Nephron progenitor cell (in vitro differentiated cells): Measurements from ENCODE around the gene KRTAP10-7.

Source experiments
- DNase-seq: peaks from one replicate; pipeline ENCODE4 v3.0.0; 2021
- H3K27ac Mint-ChIP-seq: 2 replicates; pipeline ENCODE4 v1.8.0; 2021; ENCODE audit warnings: mild to moderate bottlenecking, moderate library complexity, mixed read lengths
- H3K27me3 Mint-ChIP-seq: 2 replicates; pipeline ENCODE4 v1.8.0; 2021; ENCODE audit warnings: mild to moderate bottlenecking, low read depth, mixed read lengths; ENCODE audit not compliant: poor library complexity
- H3K36me3 Mint-ChIP-seq: 2 replicates; pipeline ENCODE4 v1.8.0; 2021; ENCODE audit warnings: low read depth, mixed read lengths
- H3K4me1 Mint-ChIP-seq: 2 replicates; pipeline ENCODE4 v1.8.0; 2021; ENCODE audit warnings: mixed read lengths
- H3K4me3 Mint-ChIP-seq: 2 replicates; pipeline ENCODE4 v1.8.0; 2021; ENCODE audit warnings: mild to moderate bottlenecking, moderate library complexity, mixed read lengths
- H3K9me3 Mint-ChIP-seq: 2 replicates; pipeline ENCODE4 v1.8.0; 2021; ENCODE audit warnings: mild to moderate bottlenecking, moderate library complexity, mixed read lengths
- TF ChIP-seq, protein P1 (sequence below): fragments of 200-600 bp; sonication (generic); IDR thresholded peaks from 2 replicates; pipeline ENCODE4 v1.5.0; 2021; ENCODE audit warnings: antibody characterized with exemption

KRTAP10-7 gene

DNA sequence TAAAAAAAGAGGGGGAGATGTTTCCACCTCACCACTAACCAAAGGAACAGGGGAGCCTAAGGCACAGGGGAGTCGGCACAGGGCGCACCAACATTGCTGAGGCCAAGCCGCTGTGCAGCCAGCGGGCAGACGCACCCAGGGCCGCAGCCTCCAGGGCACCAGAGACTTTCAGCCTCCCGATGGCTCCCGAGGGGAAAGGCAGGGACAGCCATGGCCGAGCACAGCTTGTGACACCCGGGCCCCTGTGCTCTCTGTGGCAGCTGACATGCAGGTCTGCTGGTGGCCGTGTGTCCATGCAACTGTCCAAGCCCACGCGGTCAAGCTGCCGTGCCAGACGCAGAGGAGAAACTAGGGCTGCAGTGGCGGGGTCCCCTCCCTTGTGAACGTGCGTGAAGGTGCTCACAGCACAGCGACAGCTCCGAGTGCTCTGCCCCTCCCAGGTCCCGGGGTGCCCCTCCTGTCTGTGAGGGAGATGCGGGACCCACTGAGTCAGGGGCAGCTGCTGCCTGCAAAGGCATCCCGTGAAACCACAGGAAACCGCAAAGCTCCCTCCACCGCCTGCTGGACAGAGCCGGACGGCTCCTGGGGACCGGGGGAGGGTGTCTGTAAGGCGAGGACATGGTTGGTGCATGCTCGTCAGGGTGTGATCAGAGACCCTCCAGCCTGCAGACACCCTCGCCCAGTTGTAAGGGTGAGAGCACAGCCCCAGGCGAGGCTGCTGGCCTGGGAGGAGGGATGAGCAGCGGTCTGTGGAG, 48.3 kb downstream of the KRTAP10-7 start:
- H3K4me3 Mint-ChIP-seq = no peak overlapping the region
- peaks cover 19% of the 10 kb centered on the region for H3K4me1 Mint-ChIP-seq
- no peak overlapping the region for H3K27ac Mint-ChIP-seq
- TF ChIP-seq, protein P1, sequence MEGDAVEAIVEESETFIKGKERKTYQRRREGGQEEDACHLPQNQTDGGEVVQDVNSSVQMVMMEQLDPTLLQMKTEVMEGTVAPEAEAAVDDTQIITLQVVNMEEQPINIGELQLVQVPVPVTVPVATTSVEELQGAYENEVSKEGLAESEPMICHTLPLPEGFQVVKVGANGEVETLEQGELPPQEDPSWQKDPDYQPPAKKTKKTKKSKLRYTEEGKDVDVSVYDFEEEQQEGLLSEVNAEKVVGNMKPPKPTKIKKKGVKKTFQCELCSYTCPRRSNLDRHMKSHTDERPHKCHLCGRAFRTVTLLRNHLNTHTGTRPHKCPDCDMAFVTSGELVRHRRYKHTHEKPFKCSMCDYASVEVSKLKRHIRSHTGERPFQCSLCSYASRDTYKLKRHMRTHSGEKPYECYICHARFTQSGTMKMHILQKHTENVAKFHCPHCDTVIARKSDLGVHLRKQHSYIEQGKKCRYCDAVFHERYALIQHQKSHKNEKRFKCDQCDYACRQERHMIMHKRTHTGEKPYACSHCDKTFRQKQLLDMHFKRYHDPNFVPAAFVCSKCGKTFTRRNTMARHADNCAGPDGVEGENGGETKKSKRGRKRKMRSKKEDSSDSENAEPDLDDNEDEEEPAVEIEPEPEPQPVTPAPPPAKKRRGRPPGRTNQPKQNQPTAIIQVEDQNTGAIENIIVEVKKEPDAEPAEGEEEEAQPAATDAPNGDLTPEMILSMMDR = no peak
- H3K9me3 Mint-ChIP-seq = peaks cover 36% of the 10 kb centered on the region
- DNase-seq = no peak
- H3K36me3 Mint-ChIP-seq = peaks cover 12% of the 10 kb centered on the region
- peaks cover 11% of the 10 kb centered on the region for H3K27me3 Mint-ChIP-seq

DNA sequence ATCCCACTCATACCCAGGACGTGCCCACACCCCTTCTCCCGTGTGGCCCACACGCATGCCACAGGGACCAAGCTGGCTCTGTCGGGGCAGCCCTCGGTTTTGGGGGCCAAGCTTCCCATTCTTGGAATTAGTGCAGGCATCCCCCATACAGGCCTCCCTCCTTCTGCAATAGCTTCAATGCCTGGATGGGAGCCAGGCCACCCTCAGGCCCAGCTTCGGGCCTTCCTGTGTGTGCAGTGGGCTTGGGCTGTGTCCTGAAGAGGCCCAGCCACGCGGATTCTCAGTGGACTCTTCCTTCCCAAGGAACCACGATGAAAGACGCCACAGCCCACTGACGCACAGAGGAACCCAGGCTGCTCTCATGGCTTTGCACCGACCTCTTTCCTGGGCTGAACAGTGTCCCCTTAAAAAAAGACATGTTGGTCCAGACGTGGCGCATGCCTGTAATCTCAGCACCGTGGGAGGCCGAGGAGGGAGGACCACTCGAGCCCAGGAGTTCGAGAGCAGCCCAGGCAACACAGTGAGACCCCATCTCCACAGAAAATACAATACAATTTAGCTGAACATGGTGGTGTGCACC, 49.2 kb downstream of the KRTAP10-7 start:
- H3K9me3 Mint-ChIP-seq = peaks cover 29% of the 10 kb centered on the region
- H3K27me3 Mint-ChIP-seq = peaks cover 10% of the 10 kb centered on the region
- H3K27ac Mint-ChIP-seq = peak overlapping the region; percentile 57
- TF ChIP-seq, protein P1 = no peak
- DNase-seq = no peak
- peaks cover 19% of the 10 kb centered on the region for H3K4me1 Mint-ChIP-seq
- peaks cover 6% of the 10 kb centered on the region for H3K36me3 Mint-ChIP-seq
- H3K4me3 Mint-ChIP-seq = no peak overlapping the region

DNA sequence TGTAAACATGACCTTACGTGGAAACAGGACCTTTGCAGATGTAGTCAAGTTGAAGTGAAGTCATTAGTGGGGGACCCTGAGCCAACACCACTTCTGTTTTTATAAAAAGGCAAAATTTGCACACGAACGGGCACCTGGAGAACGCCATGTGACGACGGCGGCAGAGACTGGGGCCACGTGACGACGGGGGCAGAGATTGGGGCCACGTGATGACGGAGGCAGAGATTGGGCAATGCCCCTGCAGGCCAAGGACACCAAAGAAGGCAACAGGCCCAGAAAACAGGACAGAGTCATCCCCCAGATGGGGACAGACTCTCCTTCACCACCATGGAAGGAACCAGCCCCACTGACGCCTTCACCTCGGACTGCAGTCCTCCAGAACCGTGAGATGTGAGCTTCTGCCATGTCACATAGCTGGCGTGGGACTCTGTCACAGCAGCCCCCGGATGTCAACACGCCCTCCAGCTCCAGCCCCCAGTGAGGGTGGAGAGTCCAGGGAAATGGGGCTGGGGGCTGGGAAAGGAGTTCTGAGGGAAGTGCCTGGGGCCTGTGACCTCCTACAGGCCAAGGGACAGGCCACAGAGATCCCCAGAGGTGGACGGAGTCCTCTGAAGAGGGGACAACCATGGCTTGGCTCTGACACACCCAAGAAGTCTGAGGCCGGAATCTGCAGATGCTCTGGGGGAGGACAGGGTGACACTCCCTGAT, 50.0 kb downstream of the KRTAP10-7 start:
- DNase-seq = no peak
- Mint-ChIP-seq H3K36me3 (no peaks in the 10 kb centered on the region), H3K9me3 (peaks cover 25% of the 10 kb centered on the region), H3K4me3 (no peak overlapping the region), H3K27ac (no peak overlapping the region), H3K27me3 (peaks cover 10% of the 10 kb centered on the region), H3K4me1 (peaks cover 19% of the 10 kb centered on the region)
- TF ChIP-seq, protein P1 = no peak

DNA sequence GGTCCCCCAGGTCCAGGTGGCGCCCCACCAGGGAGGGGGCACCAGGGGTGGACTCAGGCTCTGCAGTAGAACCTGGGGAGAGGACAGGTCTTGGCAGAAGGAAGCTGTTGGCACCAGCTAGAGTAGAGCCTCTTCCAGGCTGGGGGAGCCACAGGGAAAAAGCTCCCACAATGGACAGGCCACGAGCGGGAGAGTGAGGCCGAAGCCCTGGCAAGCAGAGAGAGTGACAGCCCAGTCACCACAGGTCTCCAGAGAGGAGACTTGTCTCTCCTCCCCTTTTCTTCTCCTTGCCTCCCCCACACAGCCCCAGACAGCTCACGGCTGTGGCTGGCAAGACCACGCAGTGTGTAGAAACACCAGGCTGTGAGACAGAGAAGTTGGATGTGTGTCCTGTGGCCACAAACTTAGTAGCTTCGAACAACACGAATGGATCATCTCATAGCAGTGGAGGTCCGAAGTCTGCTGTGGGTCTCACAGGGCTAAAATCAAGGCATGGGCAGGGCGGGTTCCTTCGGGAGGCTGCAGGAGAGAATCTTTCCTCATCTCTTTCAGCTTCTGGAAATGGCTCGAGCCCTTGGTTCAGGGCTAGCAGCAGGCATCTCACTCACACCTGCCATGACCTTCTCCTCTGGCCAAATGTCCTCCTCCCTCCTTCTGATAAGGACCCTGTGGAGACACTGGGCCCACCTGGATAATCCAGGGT, 50.7 kb downstream of the KRTAP10-7 start:
- DNase-seq = no peak
- H3K27ac Mint-ChIP-seq = no peak overlapping the region
- H3K27me3 Mint-ChIP-seq = peaks cover 10% of the 10 kb centered on the region
- TF ChIP-seq, protein P1 = no peak
- peaks cover 19% of the 10 kb centered on the region for H3K4me1 Mint-ChIP-seq
- no peaks in the 10 kb centered on the region for H3K36me3 Mint-ChIP-seq
- H3K9me3 Mint-ChIP-seq = peaks cover 28% of the 10 kb centered on the region
- no peak overlapping the region for H3K4me3 Mint-ChIP-seq
